GM21447 (cell line): Measurements from ENCODE around the gene KRTAP10-1.
"Not testable (repeated sequence)": the region's sequence is repeated elsewhere in the genome, so short reads cannot be mapped to it uniquely, and the experiment has no call there.

ENCODE experiments used
- ATAC-seq: cut with Tn5 transposase; IDR thresholded peaks from one replicate; pipeline ENCODE4 v1.9.1; 2021; ENCODE audit not compliant: unreplicated experiment

The KRTAP10-1 gene

GRCh38 chr21:44539991-44540666, at the start of gene KRTAP10-1:
TSS of gene KRTAP10-1 (minus strand) at chr21:44540195. CDS start at chr21:44540150, 45 bp downstream.
- no peak for ATAC-seq

- ATAC-seq, result no peak
Measured at GRCh38 chr21:44589094-44589493, 49.1 kb upstream of the KRTAP10-1 start.

- ATAC-seq, result no peak
Measured at GRCh38 chr21:44585892-44586291, 45.9 kb upstream of the KRTAP10-1 start.

- ATAC-seq, result no peak
Measured at GRCh38 chr21:44583800-44584147, 43.8 kb upstream of the KRTAP10-1 start.

GRCh38 chr21:44583089-44583799, 43.2 kb upstream of the KRTAP10-1 start:
- ATAC-seq, result no peak

GRCh38 chr21:44582055-44582454, 42.1 kb upstream of the KRTAP10-1 start:
- no peak for ATAC-seq

GRCh38 chr21:44581158-44581557, 41.2 kb upstream of the KRTAP10-1 start:
- ATAC-seq, result no peak

GRCh38 chr21:44580231-44580821, 40.3 kb upstream of the KRTAP10-1 start, which contains the start of gene KRTAP10-5:
TSS of gene KRTAP10-5 (minus strand) at chr21:44580604. CDS start at chr21:44580578, 26 bp downstream.
- not testable (repeated sequence) for ATAC-seq

GRCh38 chr21:44579833-44580144, 39.8 kb upstream of the KRTAP10-1 start:
- ATAC-seq, result no peak

GRCh38 chr21:44579056-44579832, 39.2 kb upstream of the KRTAP10-1 start:
- no peak for ATAC-seq

- no peak for ATAC-seq
Measured at GRCh38 chr21:44578371-44579055, 38.5 kb upstream of the KRTAP10-1 start.

GRCh38 chr21:44576025-44576420, 36.0 kb upstream of the KRTAP10-1 start:
- no peak for ATAC-seq

- ATAC-seq, result no peak
Measured at GRCh38 chr21:44575307-44576024, 35.5 kb upstream of the KRTAP10-1 start.

- no peak for ATAC-seq
Measured at GRCh38 chr21:44574457-44575306, 34.7 kb upstream of the KRTAP10-1 start.

GRCh38 chr21:44573630-44574456, 33.8 kb upstream of the KRTAP10-1 start, which contains the start of gene KRTAP10-4:
TSS of gene KRTAP10-4 (plus strand) at chr21:44573729. CDS start at chr21:44573759, 30 bp downstream.
- ATAC-seq, result not testable (repeated sequence)

GRCh38 chr21:44572959-44573583, 33.1 kb upstream of the KRTAP10-1 start:
- ATAC-seq, result no peak

GRCh38 chr21:44571844-44572782, 32.1 kb upstream of the KRTAP10-1 start:
- ATAC-seq, result no peak
